ENCODE measurements around the gene PLA2G4D.

PLA2G4D gene

GRCh38 chr15:42090781-42091180 lies 3.6 kb downstream of the PLA2G4D start:
- no peak for DNase-seq (ENCODE audit: low spot score)

DNA sequence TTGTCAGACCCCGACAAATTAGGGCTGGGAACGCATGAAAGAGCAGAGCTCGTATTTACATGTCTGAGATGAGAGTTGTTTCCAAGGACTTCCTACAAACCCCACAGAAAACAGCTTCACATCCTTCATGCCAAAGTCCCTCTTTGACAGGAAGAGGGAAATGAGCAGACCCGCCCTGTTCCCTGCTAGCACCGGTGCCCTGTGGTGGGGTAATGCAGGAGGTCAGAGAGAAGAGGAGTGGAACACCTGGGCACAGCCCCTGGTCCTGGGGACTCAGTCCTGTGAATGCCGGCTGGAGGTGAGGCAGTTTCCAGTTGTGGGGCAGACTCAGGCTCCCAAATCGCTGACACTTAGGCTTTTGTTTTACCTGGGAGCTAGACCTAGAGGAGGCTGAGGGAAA lies 4.0 kb downstream of the PLA2G4D start:
- no peak for DNase-seq (ENCODE audit: low spot score)

DNA sequence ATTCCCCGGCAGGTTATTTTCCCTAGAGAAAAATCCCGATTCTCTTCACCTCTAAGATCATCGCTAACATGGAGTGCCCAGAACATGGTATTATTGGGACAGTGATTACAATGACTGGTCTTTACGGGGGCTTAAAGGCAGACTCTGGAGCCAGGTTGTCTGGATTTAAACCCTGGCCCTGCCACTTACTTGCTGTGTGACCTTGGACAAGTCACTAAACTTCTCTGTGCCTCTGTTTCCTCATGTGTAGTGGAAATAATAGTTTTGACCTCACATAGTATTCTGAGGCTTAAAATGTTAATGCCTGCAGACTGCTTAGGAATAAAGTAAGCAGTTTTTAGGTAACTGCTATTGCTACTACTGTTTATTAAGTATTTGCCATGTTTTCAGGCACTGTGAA lies 4.4 kb downstream of the PLA2G4D start:
- no peak for DNase-seq (ENCODE audit: low spot score)

DNA sequence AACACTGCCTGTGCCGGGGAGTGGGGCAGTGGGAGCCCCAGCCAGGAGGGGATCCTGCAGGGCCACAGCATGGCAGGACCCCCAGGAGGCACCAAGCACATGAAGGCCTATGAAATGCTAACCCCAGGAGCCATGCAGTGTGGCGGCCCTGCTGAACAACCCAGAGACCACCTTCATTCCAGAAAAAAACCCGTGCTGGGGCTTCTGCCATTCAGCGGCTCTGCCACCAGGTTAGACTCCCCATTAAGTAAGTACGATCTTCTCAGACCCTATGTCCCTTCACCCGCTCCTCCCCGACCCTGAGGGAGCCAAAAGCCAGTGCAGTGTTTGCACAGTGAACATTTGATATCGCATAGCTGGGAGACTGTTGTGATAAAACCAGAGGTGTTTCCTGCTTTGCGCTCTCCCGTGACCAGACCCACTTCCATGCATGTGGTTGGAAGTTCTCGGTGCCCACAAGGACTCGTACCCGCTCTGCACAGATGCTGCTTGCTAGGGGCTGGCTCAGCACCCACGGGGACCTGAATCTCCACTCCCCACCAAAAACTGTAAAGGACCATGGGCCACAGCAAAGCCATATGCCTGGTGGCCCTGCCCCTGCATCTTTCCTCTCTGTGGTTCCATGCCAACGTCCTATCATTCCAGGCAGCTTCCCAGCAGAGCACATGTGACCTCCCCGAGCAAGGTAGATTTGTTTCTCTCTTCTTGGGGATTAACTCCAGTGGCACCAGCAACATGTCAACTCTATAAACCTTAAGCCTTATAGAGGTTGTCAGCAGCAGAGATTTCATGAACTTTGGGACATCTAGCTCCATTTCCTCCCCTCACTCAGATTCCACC lies 5.3 kb downstream of the PLA2G4D start:
- no peak for DNase-seq (ENCODE audit: low spot score)

- DNase-seq (ENCODE audit: low spot score) = no peak
Observed at GRCh38 chr15:42087926-42088800, 6.2 kb downstream of the PLA2G4D start.

DNA sequence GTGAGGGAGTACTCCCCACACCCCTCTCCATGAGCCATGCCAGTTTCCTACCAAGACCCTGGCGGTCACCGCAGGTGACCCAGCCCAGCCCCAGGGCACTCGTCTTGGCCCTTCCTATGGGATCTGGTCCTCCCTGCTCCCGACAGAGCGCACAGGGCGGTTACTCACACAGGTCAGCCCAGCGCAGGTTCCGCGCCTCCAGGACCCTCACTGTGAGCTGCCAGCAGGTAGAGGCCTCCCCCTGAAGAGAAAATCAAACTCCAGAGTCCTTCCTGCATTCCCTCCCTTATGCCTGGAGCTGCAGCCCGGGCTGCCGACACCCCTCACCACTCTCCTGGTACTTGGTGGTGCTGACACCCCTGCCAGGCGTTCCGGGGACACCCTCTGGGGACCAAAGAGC lies 6.9 kb downstream of the PLA2G4D start:
- no peak for DNase-seq (ENCODE audit: low spot score)

DNA sequence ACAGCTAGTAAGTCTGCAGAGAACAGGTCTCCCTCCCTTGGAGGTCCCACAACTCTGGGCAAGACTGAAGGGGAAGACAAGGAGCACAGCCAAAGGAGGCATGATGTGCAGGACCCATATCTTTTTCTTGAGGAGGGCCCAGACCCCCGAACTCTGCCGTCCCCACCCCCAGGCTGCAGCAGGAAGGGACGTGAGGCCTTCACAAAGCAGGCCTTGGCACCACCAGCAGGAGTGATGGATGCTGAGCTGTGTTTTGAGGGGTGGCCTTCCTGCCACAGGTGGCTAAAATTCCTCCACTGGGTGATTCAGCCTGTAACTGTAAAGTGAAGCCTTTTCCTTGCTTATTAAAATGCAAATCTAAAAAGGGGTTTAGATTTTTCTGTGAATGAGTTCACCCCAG lies 8.6 kb downstream of the PLA2G4D start:
- no peak for DNase-seq (ENCODE audit: low spot score)

DNA sequence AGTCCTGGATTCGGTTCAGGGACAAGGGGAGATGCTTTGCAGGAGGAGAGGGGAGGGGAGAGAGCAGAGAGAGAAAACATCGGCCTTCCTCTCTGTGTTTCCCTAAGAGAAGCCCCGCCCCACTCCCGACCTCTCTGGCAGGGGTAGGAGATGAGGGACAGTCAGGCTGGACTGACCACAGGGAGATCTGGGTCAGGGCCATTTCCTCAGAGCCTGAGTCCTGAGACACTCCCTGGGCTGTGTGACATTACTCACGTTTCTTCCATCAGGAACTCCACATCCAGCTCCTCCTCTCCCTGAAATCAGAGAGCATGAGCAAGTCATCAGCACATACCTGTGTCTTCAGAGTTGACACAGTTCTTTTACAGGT lies 9.1 kb downstream of the PLA2G4D start:
- DNase-seq (ENCODE audit: low spot score) = no peak

DNA sequence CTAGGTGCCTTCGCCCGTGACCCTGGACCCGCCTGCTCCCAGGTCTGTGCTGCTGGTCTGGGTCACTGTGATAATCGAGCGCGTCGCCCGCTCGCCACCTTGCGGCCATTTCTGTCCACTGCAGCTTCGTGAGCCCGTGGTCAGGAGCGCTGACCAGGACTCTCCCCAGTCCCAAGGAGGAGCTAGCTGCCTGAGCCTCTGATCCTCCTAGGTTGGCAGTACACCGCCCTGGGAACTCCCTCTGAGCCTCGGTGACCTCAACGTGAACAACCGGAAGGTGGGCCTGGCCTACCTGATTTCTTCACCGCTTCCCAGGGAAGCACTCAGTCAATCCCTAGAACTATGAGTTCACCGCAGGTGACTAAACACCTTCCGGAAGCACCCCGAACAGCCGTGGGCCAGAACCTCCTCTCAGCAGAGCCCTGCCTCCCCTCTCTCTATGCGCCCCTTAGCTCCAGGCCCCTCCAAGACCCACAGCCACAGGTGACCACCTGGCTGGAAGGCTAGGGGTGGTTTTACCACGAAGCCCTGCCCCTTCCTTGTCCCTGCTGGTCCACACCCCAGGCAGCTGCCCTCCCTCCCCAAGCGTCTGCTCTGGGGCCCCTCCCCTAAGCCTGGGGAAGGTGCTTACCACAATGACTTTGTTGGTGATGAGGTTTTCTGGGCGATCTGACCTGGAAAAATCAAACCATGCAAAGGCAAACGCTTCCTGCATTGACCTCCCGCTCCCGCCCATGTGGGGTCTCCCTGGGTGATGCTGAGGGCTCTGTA lies 9.7 kb downstream of the PLA2G4D start:
- DNase-seq (ENCODE audit: low spot score) = peak; percentile 65

GRCh38 chr15:42083916-42084315 lies 10.4 kb downstream of the PLA2G4D start:
- DNase-seq (ENCODE audit: low spot score) = no peak

- DNase-seq (ENCODE audit: low spot score) = no peak
Observed at GRCh38 chr15:42083605-42083908, 10.8 kb downstream of the PLA2G4D start.

GRCh38 chr15:42082823-42083604 lies 11.3 kb downstream of the PLA2G4D start:
- no peak for DNase-seq (ENCODE audit: low spot score)

- DNase-seq (ENCODE audit: low spot score) = no peak
Observed at GRCh38 chr15:42082141-42082540, 12.2 kb downstream of the PLA2G4D start.

DNA sequence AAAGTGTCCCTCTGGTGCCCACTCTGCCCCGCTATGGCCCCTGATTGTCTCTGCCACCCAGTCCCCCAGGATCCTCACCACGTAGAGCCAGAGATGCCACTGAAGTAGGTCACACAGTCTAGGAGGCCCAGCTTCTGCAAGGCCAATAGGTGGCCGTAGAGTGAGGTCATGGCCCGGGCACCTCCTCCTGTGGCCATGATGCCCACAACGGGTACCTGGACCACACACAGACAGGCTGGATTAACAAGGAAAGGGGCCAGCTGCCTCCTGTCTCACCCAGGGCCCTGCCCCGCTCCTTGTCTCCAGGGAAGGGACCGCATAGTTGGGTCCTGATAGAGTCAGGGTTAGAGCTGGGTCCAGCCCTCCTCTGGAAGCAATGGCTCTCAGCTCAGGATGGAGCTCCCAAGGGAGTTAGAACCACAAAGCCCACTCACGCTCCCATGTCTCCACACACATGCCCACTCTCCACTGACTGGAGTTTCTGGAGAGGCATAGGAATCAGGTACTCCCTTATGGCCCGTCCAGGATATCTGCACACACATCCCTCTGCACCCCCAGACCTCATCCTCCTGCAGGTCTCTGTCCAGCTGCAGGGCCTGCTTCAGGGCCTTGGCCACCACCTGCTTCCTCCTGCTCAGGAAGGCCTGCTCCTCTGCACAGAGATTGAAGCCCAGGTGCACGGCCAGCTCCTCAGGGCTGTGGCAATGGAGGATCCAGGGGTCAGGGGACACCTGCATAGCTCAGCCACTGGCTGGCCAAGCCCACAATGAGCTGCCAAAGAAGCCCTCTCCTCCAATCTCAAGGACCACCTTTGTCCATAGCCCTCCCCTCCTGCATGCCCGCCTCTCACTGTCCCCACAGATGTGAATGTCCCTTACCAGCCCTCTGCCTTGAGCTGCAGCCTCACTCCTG lies 13.2 kb downstream of the PLA2G4D start:
- no peak for DNase-seq (ENCODE audit: low spot score)

GRCh38 chr15:42080186-42080918 lies 14.0 kb downstream of the PLA2G4D start:
- no peak for DNase-seq (ENCODE audit: low spot score)

- DNase-seq (ENCODE audit: low spot score) = no peak
Observed at GRCh38 chr15:42079401-42079908, 14.9 kb downstream of the PLA2G4D start.

GRCh38 chr15:42078903-42079302 lies 15.5 kb downstream of the PLA2G4D start:
- DNase-seq (ENCODE audit: low spot score) = no peak

- no peak for DNase-seq (ENCODE audit: low spot score)
Observed at GRCh38 chr15:42077689-42078088, 16.7 kb downstream of the PLA2G4D start.

GRCh38 chr15:42073418-42073817 lies 20.9 kb downstream of the PLA2G4D start:
- DNase-seq (ENCODE audit: low spot score) = no peak

DNA sequence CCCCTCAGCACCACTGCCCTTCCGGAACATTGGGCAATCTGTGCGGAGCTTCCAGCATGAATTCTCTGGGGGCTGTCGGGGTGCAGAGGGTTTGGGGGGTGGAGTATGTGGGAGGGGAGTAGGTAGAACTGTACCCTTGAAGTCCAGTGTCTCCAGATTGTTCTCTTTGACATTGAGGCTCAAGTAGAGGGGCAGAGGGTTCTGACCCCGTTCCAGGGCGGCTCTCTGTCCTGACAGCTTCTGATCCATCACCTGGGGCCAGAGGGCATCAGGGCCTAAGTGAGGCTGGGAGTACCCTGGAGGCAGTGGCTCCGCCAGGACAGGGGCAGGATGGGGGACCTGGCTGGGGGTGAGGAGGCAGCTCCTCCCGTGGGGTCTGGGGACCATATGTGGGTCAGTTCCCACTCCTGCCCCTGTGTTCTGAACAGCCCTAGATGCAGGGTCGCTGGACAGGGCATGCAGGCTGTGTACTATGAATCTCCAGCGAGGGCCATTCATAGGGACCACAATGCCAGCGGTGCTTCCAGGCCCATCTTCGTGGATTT lies 22.1 kb downstream of the PLA2G4D start:
- no peak for DNase-seq (ENCODE audit: low spot score)
